IMR-90 (cell line): ENCODE results near the gene CTNNA1. TPM values are rescaled to one million over a fixed set of nuclear protein-coding genes. Genes with fewer than 3 reads are reported as not detected.

Source experiments
- ATAC-seq: fragments of 200-7000 bp; cut with Tn5 transposase; 2 replicates; pipeline ENCODE4 v1.9.1; 2020; ENCODE audit warnings: low read depth, mild to moderate bottlenecking, moderate library complexity
- BruUV-seq: library from RNA; stranded (reverse); fragments of 400-500 nt; replicated peaks from 2 replicates; lab custom pipeline; 2021; lab: Mats Ljungman, UMichigan
- CTCF ChIA-PET: fragments of 300-600 bp; formaldehyde crosslinking; extraction: SDS; loops from one replicate; lab custom pipeline; 2021; ENCODE audit warnings: antibody characterized with exemption; lab: Yijun Ruan, JAX
- POLR2A ChIA-PET: fragments of 300-600 bp; sonication (Branson Sonifier 250); formaldehyde crosslinking; loops from one replicate; lab custom pipeline; 2022; ENCODE audit warnings: antibody characterized with exemption; ENCODE audit not compliant: unreplicated experiment; lab: Charles Lee
- DNase-seq: peaks from one replicate; pipeline ENCODE4 v3.0.0; 2013
- H2AFZ ChIP-seq: replicated peaks from 2 replicates; pipeline ENCODE3; 2013; ENCODE audit warnings: low read length, mild to moderate bottlenecking; ENCODE audit not compliant: poor library complexity
- H2AK5ac ChIP-seq: 2 replicates; pipeline ENCODE4 v1.6.1; 2013; ENCODE audit warnings: low read depth, low read length, inconsistent platforms
- H2AK9ac ChIP-seq: replicated peaks from 2 replicates; pipeline ENCODE3; 2013; ENCODE audit warnings: mild to moderate bottlenecking, low read depth, low read length, moderate library complexity; ENCODE audit not compliant: poor library complexity
- H2BK120ac ChIP-seq: 2 replicates; pipeline ENCODE4 v1.6.1; 2013; ENCODE audit warnings: low read depth, low read length, inconsistent platforms
- H2BK15ac ChIP-seq: 3 replicates; pipeline ENCODE4 v1.6.1; 2013; ENCODE audit warnings: low read depth, low read length, inconsistent platforms
- H2BK20ac ChIP-seq: 2 replicates; pipeline ENCODE4 v1.6.1; 2013; ENCODE audit warnings: low read depth, mild to moderate bottlenecking, inconsistent platforms, low read length, moderate library complexity
- H2BK5ac ChIP-seq: 2 replicates; pipeline ENCODE4 v1.6.1; 2013; ENCODE audit warnings: mild to moderate bottlenecking, low read depth, low read length, inconsistent platforms; ENCODE audit not compliant: poor library complexity, severe bottlenecking
- H3K14ac ChIP-seq: replicated peaks from 2 replicates; pipeline ENCODE4 v1.6.1; 2013; ENCODE audit warnings: low read depth, low read length, inconsistent platforms
- H3K18ac ChIP-seq: 2 replicates; pipeline ENCODE4 v1.6.1; 2013; ENCODE audit warnings: low read depth, low read length, control low read depth
- H3K23ac ChIP-seq: 2 replicates; pipeline ENCODE4 v1.6.1; 2013; ENCODE audit warnings: low read depth, low read length, inconsistent platforms
- H3K27ac ChIP-seq: 2 replicates; pipeline ENCODE4 v1.5.1; 2013; ENCODE audit warnings: mild to moderate bottlenecking, control low read depth, low read length; ENCODE audit not compliant: insufficient read depth
- H3K27me3 ChIP-seq: 2 replicates; pipeline ENCODE4 v1.6.1; 2013; ENCODE audit warnings: low read length; ENCODE audit not compliant: control insufficient read depth, insufficient read depth
- H3K36me3 ChIP-seq: 2 replicates; pipeline ENCODE4 v1.6.1; 2013; ENCODE audit warnings: low read length, mixed read lengths; ENCODE audit not compliant: control insufficient read depth, insufficient read depth
- H3K4ac ChIP-seq: 2 replicates; pipeline ENCODE4 v1.6.1; 2013; ENCODE audit warnings: low read depth, low read length, inconsistent platforms
- H3K4me1 ChIP-seq: 2 replicates; pipeline ENCODE4 v1.6.1; 2013; ENCODE audit warnings: low read length, mixed read lengths; ENCODE audit not compliant: control insufficient read depth, insufficient read depth
- H3K4me2 ChIP-seq: 2 replicates; pipeline ENCODE4 v1.6.1; 2013; ENCODE audit warnings: low read depth, mild to moderate bottlenecking, control low read depth, low read length, moderate library complexity
- H3K4me3 ChIP-seq: 2 replicates; pipeline ENCODE4 v1.5.1; 2013; ENCODE audit warnings: low read depth, mild to moderate bottlenecking, control low read depth, low read length, moderate library complexity; ENCODE audit not compliant: insufficient read depth
- H3K56ac ChIP-seq: 2 replicates; pipeline ENCODE4 v1.6.1; 2013; ENCODE audit warnings: low read length, inconsistent platforms; ENCODE audit not compliant: insufficient read depth; ENCODE audit errors: extremely low read depth
- H3K79me1 ChIP-seq, 2 experiments: 2 replicates each; pipeline ENCODE4 v1.6.1; 2013; ENCODE audit warnings: low read length in 2 of 2, inconsistent platforms in 1 of 2, low read depth in 1 of 2
- H3K9ac ChIP-seq: 2 replicates; pipeline ENCODE4 v1.6.1; 2013; ENCODE audit warnings: low read depth, low read length, control low read depth
- H3K9me1 ChIP-seq: 2 replicates; pipeline ENCODE4 v1.6.1; 2013; ENCODE audit warnings: low read length, inconsistent platforms; ENCODE audit not compliant: insufficient read depth
- H3K9me3 ChIP-seq: 2 replicates; pipeline ENCODE4 v1.6.1; 2013; ENCODE audit warnings: low read length; ENCODE audit not compliant: control insufficient read depth, insufficient read depth
- H4K20me1 ChIP-seq: 2 replicates; pipeline ENCODE4 v1.6.1; 2013; ENCODE audit warnings: low read length, inconsistent platforms; ENCODE audit not compliant: insufficient read depth
- H4K5ac ChIP-seq: 2 replicates; pipeline ENCODE4 v1.6.1; 2013; ENCODE audit warnings: mild to moderate bottlenecking, low read depth, low read length, control low read depth
- H4K8ac ChIP-seq, 2 experiments: 2 replicates each; pipeline ENCODE4 v1.6.1; 2013; ENCODE audit warnings: low read depth in 2 of 2, low read length in 2 of 2, control low read depth in 1 of 2, inconsistent platforms in 1 of 2
- H4K91ac ChIP-seq: 2 replicates; pipeline ENCODE4 v1.6.1; 2013; ENCODE audit warnings: low read depth, low read length, inconsistent platforms; ENCODE audit not compliant: insufficient read depth
- CEBPB ChIP-seq: IDR thresholded peaks from 2 replicates; pipeline ENCODE4 v1.6.1; 2012; ENCODE audit warnings: low read depth, low read length, improper control_type of control experiment
- CHD1 ChIP-seq: IDR thresholded peaks from 2 replicates; pipeline ENCODE4 v1.6.1; 2012; ENCODE audit warnings: low read depth, low read length, improper control_type of control experiment
- CTCF ChIP-seq: conservative IDR thresholded peaks from 2 replicates; pipeline ENCODE4 v1.5.1; 2012; ENCODE audit warnings: mild to moderate bottlenecking, low read depth, low read length, improper control_type of control experiment
- ELK1 ChIP-seq: fragments of 150-350 bp; IDR thresholded peaks from 2 replicates; pipeline ENCODE4 v1.6.1; 2016; ENCODE audit warnings: low read depth, mild to moderate bottlenecking, low read length, moderate library complexity, borderline replicate concordance
- POLR2A ChIP-seq: IDR thresholded peaks from 2 replicates; pipeline ENCODE4 v1.6.1; 2012; ENCODE audit warnings: mild to moderate bottlenecking, low read depth, low read length
- WGBS, 2 experiments: methylation state at CpG; one replicate each; pipeline versions ENCODE4 v1.1.5 to v1.1.7; 2013; ENCODE audit warnings: missing lambda C conversion rate in 2 of 2; ENCODE audit not compliant: insufficient read length in 1 of 2; ENCODE audit errors: extremely low coverage in 2 of 2; 5-methylcytosine and 5-hydroxymethylcytosine counted together
- dilution Hi-C: fragments of 300-500 bp; cut with HindIII; formaldehyde crosslinking; loops from one replicate; pipeline ENCODE4 v1.14.3; 2018; ENCODE audit warnings: low sequenced_read_pairs; ENCODE audit not compliant: unreplicated experiment
- in situ Hi-C: fragments of 300-500 bp; cut with MboI; formaldehyde crosslinking; loops from 3 replicates; pipeline ENCODE4 v1.14.3; 2019; ENCODE audit warnings: low sequenced_read_pairs, inconsistent platforms, mixed read lengths
- intact Hi-C: fragments of 100-400 bp; cut with micrococcal nuclease; formaldehyde crosslinking; loops from 2 replicates; pipeline ENCODE4 v1.10.0; 2022
- polyA plus RNA-seq, 3 experiments: library from polyadenylated mRNA; depleted of rRNA; stranded (reverse); fragments of >200 nt; gene quantifications; 2 replicates each; pipeline ENCODE4 v1.2.3, GENCODE V29; 2012; ENCODE audit warnings: low replicate concordance in 1 of 3
- total RNA-seq: library from RNA; depleted of rRNA; stranded (reverse); fragments of >200 nt; gene quantifications from 2 replicates; pipeline ENCODE4 v1.2.3, GENCODE V29; 2012

CTNNA1 gene
- total and polyA plus RNA-seq, 2 of the 4 experiments (the other 2 are of a cell fraction), result 220 to 471 TPM

- Histone ChIP-seq H3K4me2 (no peak overlapping the region), H3K4ac (no peak overlapping the region), H3K9me3 (no peaks in the 10 kb centered on the region), H3K56ac (no peak overlapping the region), H4K20me1 (no peaks in the 10 kb centered on the region; the same call in 1 of the 2 replicates), H3K27me3 (no peaks in the 10 kb centered on the region), H4K91ac (no peak overlapping the region), H3K9me1 (peaks cover 6% of the 10 kb centered on the region; the same call in 1 of the 2 replicates), H3K18ac (no peak overlapping the region), H4K8ac (no peak overlapping the region), H2BK120ac (no peak overlapping the region), H3K14ac (no peak overlapping the region), H2BK15ac (no peak overlapping the region), H2BK20ac (no peak overlapping the region), H3K4me1 (no peaks in the 10 kb centered on the region), H2AK9ac (no peak overlapping the region), H3K36me3 (peaks cover 9% of the 10 kb centered on the region; the same call in 1 of the 2 replicates), H2AK5ac (no peak overlapping the region), H2BK5ac (no peak overlapping the region), H3K23ac (no peak overlapping the region), H4K5ac (no peak overlapping the region), H3K27ac (no peak overlapping the region), H3K4me3 (no peak overlapping the region), H3K79me1 (no peaks in the 10 kb centered on the region; a peak in 1 of 4 replicates), H3K9ac (no peak overlapping the region), H2AFZ (no peak overlapping the region)
- DNase-seq, result no peak
- BruUV-seq, result no TSS peak
- dilution Hi-C loops, result no loop called here
- intact Hi-C loops, result no loop called here
- TF ChIP-seq CHD1, result no peak
- TF ChIP-seq ELK1, result no peak
- no peak for TF ChIP-seq POLR2A
- TF ChIP-seq CTCF, result no peak
- TF ChIP-seq CEBPB, result no peak
- WGBS, 2 experiments, result 90% methylated on average over 7 of the region's 23 CpGs; no CpG with 5 or more reads in 1 of the 2 experiments
- CTCF ChIA-PET, result no interaction called here
- in situ Hi-C loops, result no loop called here
- ATAC-seq, result no peak
- POLR2A ChIA-PET, result no interaction called here
Measured at GRCh38 chr5:138944527-138945322, 191.5 kb downstream of the CTNNA1 start.
